ENCODE results near the gene CYP27A1.

GRCh38 chr2:218746960-218747359 lies 35.0 kb upstream of the CYP27A1 start:
- TF ChIP-seq CTCF (IDR thresholded peaks at IDR 0.05): no peak
- TF ChIP-seq POLR2A (IDR thresholded peaks at IDR 0.05): no peak
